Mesendoderm (in vitro differentiated cells): Measurements from ENCODE around the gene GAMT.

Experiments
- DNase-seq: peaks from one replicate; pipeline ENCODE4 v3.0.0; 2013
- H2AK5ac ChIP-seq: 2 replicates; pipeline ENCODE4 v1.6.1; 2013; ENCODE audit warnings: low read length, inconsistent platforms
- H2BK120ac ChIP-seq: 2 replicates; pipeline ENCODE4 v1.6.1; 2013; ENCODE audit warnings: low read depth, mild to moderate bottlenecking, low read length, moderate library complexity, mixed read lengths
- H2BK15ac ChIP-seq: replicated peaks from 2 replicates; pipeline ENCODE4 v1.6.1; 2013; ENCODE audit warnings: low read depth, mild to moderate bottlenecking, moderate library complexity
- H2BK5ac ChIP-seq: 2 replicates; pipeline ENCODE4 v1.6.1; 2013; ENCODE audit warnings: low read length, inconsistent platforms
- H3K18ac ChIP-seq: 2 replicates; pipeline ENCODE4 v1.6.1; 2013; ENCODE audit warnings: mild to moderate bottlenecking, low read length, mixed read lengths
- H3K23ac ChIP-seq: one replicate; pipeline ENCODE4 v1.6.1; 2013; ENCODE audit warnings: low read length
- H3K27ac ChIP-seq: 2 replicates; pipeline ENCODE4 v1.5.1; 2013; ENCODE audit warnings: low read depth, mild to moderate bottlenecking, inconsistent platforms, low read length, moderate library complexity
- H3K27me3 ChIP-seq: 2 replicates; pipeline ENCODE4 v1.6.1; 2013; ENCODE audit warnings: low read length, control low read depth, mild to moderate bottlenecking, inconsistent platforms; ENCODE audit not compliant: insufficient read depth, poor library complexity
- H3K36me3 ChIP-seq: 2 replicates; pipeline ENCODE4 v1.6.1; 2013; ENCODE audit warnings: low read length, inconsistent platforms; ENCODE audit not compliant: control insufficient read depth, insufficient read depth
- H3K4ac ChIP-seq: one replicate; pipeline ENCODE4 v1.6.1; 2013; ENCODE audit warnings: low read depth, mild to moderate bottlenecking, low read length, moderate library complexity
- H3K4me1 ChIP-seq: 2 replicates; pipeline ENCODE4 v1.6.1; 2013; ENCODE audit warnings: low read depth, low read length, inconsistent platforms; ENCODE audit not compliant: control insufficient read depth
- H3K4me2 ChIP-seq: 2 replicates; pipeline ENCODE4 v1.6.1; 2013; ENCODE audit warnings: low read length
- H3K4me3 ChIP-seq: 2 replicates; pipeline ENCODE4 v1.5.1; 2013; ENCODE audit warnings: mild to moderate bottlenecking, low read length
- H3K56ac ChIP-seq: one replicate; pipeline ENCODE4 v1.6.1; 2013; ENCODE audit warnings: low read length
- H3K79me1 ChIP-seq: 2 replicates; pipeline ENCODE4 v1.6.1; 2013; ENCODE audit warnings: low read length, inconsistent platforms
- H3K79me2 ChIP-seq: 2 replicates; pipeline ENCODE4 v1.6.1; 2013; ENCODE audit warnings: mild to moderate bottlenecking, low read length; ENCODE audit not compliant: control insufficient read depth, insufficient read depth
- H3K9ac ChIP-seq: 2 replicates; pipeline ENCODE4 v1.6.1; 2013; ENCODE audit warnings: low read length, inconsistent platforms
- H4K5ac ChIP-seq: one replicate; pipeline ENCODE4 v1.6.1; 2013; ENCODE audit warnings: low read length
- H4K8ac ChIP-seq: one replicate; pipeline ENCODE4 v1.6.1; 2013; ENCODE audit warnings: low read depth, mild to moderate bottlenecking, control low read depth, low read length, moderate library complexity
- WGBS: extraction: QIAGEN DNeasy Blood & Tissue Kit; methylation state at CpG from one replicate; pipeline ENCODE4 v1.1.7; 2013; ENCODE audit warnings: low lambda C conversion rate, missing lambda C conversion rate; ENCODE audit not compliant: insufficient coverage; ENCODE audit errors: extremely low coverage; 5-methylcytosine and 5-hydroxymethylcytosine counted together

GAMT gene

GRCh38 chr19:1434577-1435060 is 33.3 kb upstream of the GAMT start:
- H3K79me1 ChIP-seq = peaks cover 7% of the 10 kb centered on the region
- H3K4ac ChIP-seq = no peak overlapping the region
- peaks cover 16% of the 10 kb centered on the region for H3K36me3 ChIP-seq
- no peak overlapping the region for H3K18ac ChIP-seq
- no peak overlapping the region for H3K4me2 ChIP-seq
- no peak overlapping the region for H2BK120ac ChIP-seq
- no peak overlapping the region for H2BK15ac ChIP-seq
- DNase-seq = no peak
- no peak overlapping the region for H3K4me3 ChIP-seq
- no peaks in the 10 kb centered on the region for H3K4me1 ChIP-seq
- no peak overlapping the region for H3K56ac ChIP-seq
- no peak overlapping the region for H4K5ac ChIP-seq
- no peak overlapping the region for H3K23ac ChIP-seq
- no peak overlapping the region for H4K8ac ChIP-seq
- H3K27ac ChIP-seq = no peak overlapping the region
- H3K79me2 ChIP-seq = peaks cover 13% of the 10 kb centered on the region
- H2BK5ac ChIP-seq = no peak overlapping the region
- H3K9ac ChIP-seq = no peak overlapping the region
- no peaks in the 10 kb centered on the region for H3K27me3 ChIP-seq
- no CpG with 5 or more reads among the region's 39 CpGs for WGBS
- H2AK5ac ChIP-seq = no peak overlapping the region

- no peaks in the 10 kb centered on the region for H3K27me3 ChIP-seq
- H4K5ac ChIP-seq = no peak overlapping the region
- no peak overlapping the region for H4K8ac ChIP-seq
- peaks cover 5% of the 10 kb centered on the region for H3K79me1 ChIP-seq
- H3K4me3 ChIP-seq = no peak overlapping the region
- H3K56ac ChIP-seq = no peak overlapping the region
- H3K36me3 ChIP-seq = peaks cover 16% of the 10 kb centered on the region
- whole genome bisulfite sequencing = no CpG with 5 or more reads among the region's 17 CpGs
- no peak overlapping the region for H3K18ac ChIP-seq
- no peak overlapping the region for H3K27ac ChIP-seq
- no peak overlapping the region for H3K9ac ChIP-seq
- no peak overlapping the region for H3K23ac ChIP-seq
- no peak overlapping the region for H2BK120ac ChIP-seq
- H3K79me2 ChIP-seq = peaks cover 7% of the 10 kb centered on the region
- H2AK5ac ChIP-seq = no peak overlapping the region
- H2BK5ac ChIP-seq = no peak overlapping the region
- H2BK15ac ChIP-seq = no peak overlapping the region
- H3K4me1 ChIP-seq = no peaks in the 10 kb centered on the region
- no peak overlapping the region for H3K4ac ChIP-seq
- no peak overlapping the region for H3K4me2 ChIP-seq
- DNase-seq = no peak
Measured at GRCh38 chr19:1434040-1434366, 32.7 kb upstream of the GAMT start.

- no peak overlapping the region for H3K4me2 ChIP-seq
- H2BK120ac ChIP-seq = no peak overlapping the region
- H3K4me1 ChIP-seq = no peaks in the 10 kb centered on the region
- H3K27me3 ChIP-seq = no peaks in the 10 kb centered on the region
- H4K8ac ChIP-seq = no peak overlapping the region
- no peak overlapping the region for H3K4ac ChIP-seq
- no peak overlapping the region for H2AK5ac ChIP-seq
- no peak overlapping the region for H4K5ac ChIP-seq
- no peak overlapping the region for H3K56ac ChIP-seq
- no peak overlapping the region for H3K27ac ChIP-seq
- H2BK5ac ChIP-seq = no peak overlapping the region
- H3K79me1 ChIP-seq = peaks cover 5% of the 10 kb centered on the region
- H2BK15ac ChIP-seq = no peak overlapping the region
- peaks cover 1% of the 10 kb centered on the region for H3K79me2 ChIP-seq
- no peak overlapping the region for H3K9ac ChIP-seq
- no peak overlapping the region for H3K18ac ChIP-seq
- H3K4me3 ChIP-seq = no peak overlapping the region
- peaks cover 16% of the 10 kb centered on the region for H3K36me3 ChIP-seq
- WGBS = no CpG with 5 or more reads among the region's 47 CpGs
- no peak for DNase-seq
- H3K23ac ChIP-seq = no peak overlapping the region
Measured at GRCh38 chr19:1433119-1434039, 32.0 kb upstream of the GAMT start.

- Histone ChIP-seq H3K18ac (no peak overlapping the region), H2AK5ac (no peak overlapping the region), H4K5ac (no peak overlapping the region), H3K9ac (no peak overlapping the region), H3K56ac (no peak overlapping the region), H3K4ac (no peak overlapping the region), H4K8ac (no peak overlapping the region), H3K79me2 (no peaks in the 10 kb centered on the region), H2BK5ac (no peak overlapping the region), H3K4me2 (no peak overlapping the region), H3K36me3 (peaks cover 18% of the 10 kb centered on the region), H3K27me3 (no peaks in the 10 kb centered on the region), H2BK120ac (no peak overlapping the region), H3K79me1 (peaks cover 6% of the 10 kb centered on the region), H3K4me1 (no peaks in the 10 kb centered on the region), H2BK15ac (no peak overlapping the region), H3K4me3 (no peak overlapping the region), H3K23ac (no peak overlapping the region), H3K27ac (no peak overlapping the region)
- no peak for DNase-seq
- no CpG with 5 or more reads among the region's 16 CpGs for WGBS
Measured at GRCh38 chr19:1432507-1432887, 31.2 kb upstream of the GAMT start.

GRCh38 chr19:1431759-1432506 is 30.6 kb upstream of the GAMT start:
- Histone ChIP-seq H3K9ac (no peak overlapping the region), H3K18ac (no peak overlapping the region), H2BK5ac (no peak overlapping the region), H3K4me3 (no peak overlapping the region), H3K27ac (no peak overlapping the region), H3K27me3 (no peaks in the 10 kb centered on the region), H4K8ac (no peak overlapping the region), H3K4ac (no peak overlapping the region), H3K4me1 (no peaks in the 10 kb centered on the region), H4K5ac (no peak overlapping the region), H3K4me2 (no peak overlapping the region), H3K56ac (no peak overlapping the region), H2BK15ac (no peak overlapping the region), H2BK120ac (no peak overlapping the region), H3K23ac (no peak overlapping the region), H3K79me2 (no peaks in the 10 kb centered on the region), H3K36me3 (peaks cover 20% of the 10 kb centered on the region), H2AK5ac (no peak overlapping the region), H3K79me1 (peaks cover 7% of the 10 kb centered on the region)
- WGBS = no CpG with 5 or more reads among the region's 24 CpGs
- DNase-seq = no peak
